ENCODE data around the gene NFASC.
A peak's percentile ranks its signal among the peaks of the same experiment; 100 is the strongest.

The NFASC gene

GRCh38 chr1:204870160-204870912 lies at the start of gene NFASC:
NFASC (plus strand) TSS chr1:204870862; CDS start chr1:204944316, 73,454 bp downstream.
- Mint-ChIP-seq H3K27me3 (peaks cover 6% of the 10 kb centered on the region), H3K36me3 (ENCODE audit: low read depth) (no peaks in the 10 kb centered on the region), H3K4me3 (no peak within 1 kb of the TSS), H3K4me1 (ENCODE audit: low read depth) (no peaks in the 10 kb centered on the region), H3K27ac (no peak within 1 kb of the TSS), H3K9me3 (no peaks in the 10 kb centered on the region)
- no peak for DNase-seq

GRCh38 chr1:204821476-204821875 lies 49.2 kb upstream of the NFASC start:
- H3K4me1 Mint-ChIP-seq (ENCODE audit: low read depth), result no peaks in the 10 kb centered on the region
- no peak for DNase-seq
- no peaks in the 10 kb centered on the region for H3K36me3 Mint-ChIP-seq (ENCODE audit: low read depth)
- no peaks in the 10 kb centered on the region for H3K9me3 Mint-ChIP-seq
- peaks cover 21% of the 10 kb centered on the region for H3K27me3 Mint-ChIP-seq
- no peak overlapping the region for H3K4me3 Mint-ChIP-seq
- H3K27ac Mint-ChIP-seq, result no peak overlapping the region

GRCh38 chr1:204821924-204822323 lies 48.7 kb upstream of the NFASC start:
- no peaks in the 10 kb centered on the region for H3K9me3 Mint-ChIP-seq
- H3K4me1 Mint-ChIP-seq (ENCODE audit: low read depth), result no peaks in the 10 kb centered on the region
- no peak for DNase-seq
- no peak overlapping the region for H3K4me3 Mint-ChIP-seq
- no peaks in the 10 kb centered on the region for H3K36me3 Mint-ChIP-seq (ENCODE audit: low read depth)
- peaks cover 20% of the 10 kb centered on the region for H3K27me3 Mint-ChIP-seq
- no peak overlapping the region for H3K27ac Mint-ChIP-seq

- H3K4me3 Mint-ChIP-seq, result no peak overlapping the region
- no peak overlapping the region for H3K27ac Mint-ChIP-seq
- H3K4me1 Mint-ChIP-seq (ENCODE audit: low read depth), result peaks cover 3% of the 10 kb centered on the region
- H3K36me3 Mint-ChIP-seq (ENCODE audit: low read depth), result no peaks in the 10 kb centered on the region
- H3K9me3 Mint-ChIP-seq, result no peaks in the 10 kb centered on the region
- no peak for DNase-seq
- H3K27me3 Mint-ChIP-seq, result peaks cover 57% of the 10 kb centered on the region
Measured at GRCh38 chr1:204826970-204827369, 43.7 kb upstream of the NFASC start.

GRCh38 chr1:204828352-204828850 lies 42.3 kb upstream of the NFASC start:
- Mint-ChIP-seq H3K4me3 (peak overlapping the region; percentile 41), H3K9me3 (no peaks in the 10 kb centered on the region), H3K4me1 (ENCODE audit: low read depth) (peaks cover 3% of the 10 kb centered on the region), H3K27me3 (peaks cover 61% of the 10 kb centered on the region), H3K36me3 (ENCODE audit: low read depth) (no peaks in the 10 kb centered on the region), H3K27ac (no peak overlapping the region)
- peak; percentile 71 for DNase-seq

GRCh38 chr1:204829133-204829825 lies 41.4 kb upstream of the NFASC start:
- Mint-ChIP-seq H3K4me3 (no peak overlapping the region), H3K4me1 (ENCODE audit: low read depth) (peaks cover 3% of the 10 kb centered on the region), H3K36me3 (ENCODE audit: low read depth) (no peaks in the 10 kb centered on the region), H3K27ac (no peak overlapping the region), H3K9me3 (no peaks in the 10 kb centered on the region), H3K27me3 (peaks cover 62% of the 10 kb centered on the region)
- no peak for DNase-seq

GRCh38 chr1:204830747-204831146 lies 39.9 kb upstream of the NFASC start:
- no peaks in the 10 kb centered on the region for H3K9me3 Mint-ChIP-seq
- no peak for DNase-seq
- H3K4me3 Mint-ChIP-seq, result no peak overlapping the region
- no peaks in the 10 kb centered on the region for H3K36me3 Mint-ChIP-seq (ENCODE audit: low read depth)
- H3K27ac Mint-ChIP-seq, result no peak overlapping the region
- peaks cover 68% of the 10 kb centered on the region for H3K27me3 Mint-ChIP-seq
- H3K4me1 Mint-ChIP-seq (ENCODE audit: low read depth), result peaks cover 3% of the 10 kb centered on the region

GRCh38 chr1:204831186-204831585 lies 39.5 kb upstream of the NFASC start:
- no peaks in the 10 kb centered on the region for H3K9me3 Mint-ChIP-seq
- H3K36me3 Mint-ChIP-seq (ENCODE audit: low read depth), result no peaks in the 10 kb centered on the region
- no peak for DNase-seq
- peaks cover 3% of the 10 kb centered on the region for H3K4me1 Mint-ChIP-seq (ENCODE audit: low read depth)
- no peak overlapping the region for H3K27ac Mint-ChIP-seq
- H3K4me3 Mint-ChIP-seq, result no peak overlapping the region
- peaks cover 72% of the 10 kb centered on the region for H3K27me3 Mint-ChIP-seq

- Mint-ChIP-seq H3K27me3 (peaks cover 72% of the 10 kb centered on the region), H3K9me3 (no peaks in the 10 kb centered on the region), H3K4me3 (no peak overlapping the region), H3K4me1 (ENCODE audit: low read depth) (no peaks in the 10 kb centered on the region), H3K36me3 (ENCODE audit: low read depth) (no peaks in the 10 kb centered on the region), H3K27ac (no peak overlapping the region)
- DNase-seq, result no peak
Measured at GRCh38 chr1:204834336-204834735, 36.3 kb upstream of the NFASC start.

GRCh38 chr1:204834752-204835151 lies 35.9 kb upstream of the NFASC start:
- peaks cover 68% of the 10 kb centered on the region for H3K27me3 Mint-ChIP-seq
- DNase-seq, result no peak
- no peaks in the 10 kb centered on the region for H3K36me3 Mint-ChIP-seq (ENCODE audit: low read depth)
- H3K4me3 Mint-ChIP-seq, result no peak overlapping the region
- no peaks in the 10 kb centered on the region for H3K4me1 Mint-ChIP-seq (ENCODE audit: low read depth)
- no peaks in the 10 kb centered on the region for H3K9me3 Mint-ChIP-seq
- no peak overlapping the region for H3K27ac Mint-ChIP-seq

- Mint-ChIP-seq H3K27me3 (peaks cover 61% of the 10 kb centered on the region), H3K9me3 (no peaks in the 10 kb centered on the region), H3K27ac (no peak overlapping the region), H3K4me1 (ENCODE audit: low read depth) (no peaks in the 10 kb centered on the region), H3K4me3 (no peak overlapping the region), H3K36me3 (ENCODE audit: low read depth) (no peaks in the 10 kb centered on the region)
- no peak for DNase-seq
Measured at GRCh38 chr1:204835737-204836136, 34.9 kb upstream of the NFASC start.

GRCh38 chr1:204836856-204837255 lies 33.8 kb upstream of the NFASC start:
- H3K4me1 Mint-ChIP-seq (ENCODE audit: low read depth), result no peaks in the 10 kb centered on the region
- no peaks in the 10 kb centered on the region for H3K9me3 Mint-ChIP-seq
- no peak for DNase-seq
- no peak overlapping the region for H3K27ac Mint-ChIP-seq
- H3K4me3 Mint-ChIP-seq, result no peak overlapping the region
- H3K27me3 Mint-ChIP-seq, result peaks cover 50% of the 10 kb centered on the region
- no peaks in the 10 kb centered on the region for H3K36me3 Mint-ChIP-seq (ENCODE audit: low read depth)

- no peak overlapping the region for H3K27ac Mint-ChIP-seq
- no peaks in the 10 kb centered on the region for H3K9me3 Mint-ChIP-seq
- H3K36me3 Mint-ChIP-seq (ENCODE audit: low read depth), result no peaks in the 10 kb centered on the region
- H3K4me1 Mint-ChIP-seq (ENCODE audit: low read depth), result no peaks in the 10 kb centered on the region
- H3K27me3 Mint-ChIP-seq, result peaks cover 45% of the 10 kb centered on the region
- no peak for DNase-seq
- no peak overlapping the region for H3K4me3 Mint-ChIP-seq
Measured at GRCh38 chr1:204837440-204838084, 33.1 kb upstream of the NFASC start.

GRCh38 chr1:204841316-204841715 lies 29.3 kb upstream of the NFASC start:
- Mint-ChIP-seq H3K4me3 (no peak overlapping the region), H3K4me1 (ENCODE audit: low read depth) (no peaks in the 10 kb centered on the region), H3K27me3 (peaks cover 34% of the 10 kb centered on the region), H3K27ac (no peak overlapping the region), H3K9me3 (no peaks in the 10 kb centered on the region), H3K36me3 (ENCODE audit: low read depth) (no peaks in the 10 kb centered on the region)
- no peak for DNase-seq

GRCh38 chr1:204841798-204842197 lies 28.9 kb upstream of the NFASC start:
- Mint-ChIP-seq H3K27ac (no peak overlapping the region), H3K4me1 (ENCODE audit: low read depth) (no peaks in the 10 kb centered on the region), H3K36me3 (ENCODE audit: low read depth) (no peaks in the 10 kb centered on the region), H3K27me3 (peaks cover 32% of the 10 kb centered on the region), H3K9me3 (no peaks in the 10 kb centered on the region), H3K4me3 (no peak overlapping the region)
- DNase-seq, result no peak
